HepG2 (cell line): ENCODE data around the gene SLC24A4. TPM values are rescaled to one million over a fixed set of nuclear protein-coding genes. Genes with fewer than 3 reads are reported as not detected.

ENCODE experiments used
- ATAC-seq: fragments of 200-7000 bp; cut with Tn5 transposase; 3 replicates; pipeline ENCODE4 v1.9.1; 2020; ENCODE audit warnings: mild to moderate bottlenecking, moderate library complexity
- BruUV-seq: library from RNA; stranded (reverse); fragments of 400-500 nt; replicated peaks from 2 replicates; lab custom pipeline; 2021; lab: Mats Ljungman, UMichigan
- CTCF ChIA-PET: fragments of 300-600 bp; formaldehyde crosslinking; extraction: SDS; loops from one replicate; lab custom pipeline; 2021; ENCODE audit warnings: low total read pairs, inconsistent platforms, low intra/inter-chr PET ratio; lab: Yijun Ruan, JAX
- POLR2A ChIA-PET: fragments of 350-600 bp; sonication (Branson Sonifier 250); formaldehyde crosslinking; loops from one replicate; lab custom pipeline; 2020; ENCODE audit warnings: antibody characterized with exemption, inconsistent platforms; lab: Yijun Ruan, JAX
- DNase-seq: peaks from one replicate; pipeline ENCODE4 v3.0.0-alpha.2; 2015; ENCODE audit warnings: low spot score
- FAIRE-seq: peaks from 3 replicates; lab custom pipeline; 2011; peaks lifted over from hg19 to GRCh38; lab: Jason Lieb, UNC
- H2AFZ ChIP-seq: one replicate; pipeline ENCODE4 v1.6.1; 2011; ENCODE audit warnings: low read length, inconsistent platforms
- H3K27ac ChIP-seq: fragments of 300-600 bp; 3 replicates; pipeline ENCODE4 v1.8.0; 2011; ENCODE audit warnings: mixed run types, mild to moderate bottlenecking, mixed read lengths, low read length, inconsistent platforms; ENCODE audit not compliant: insufficient read depth; ENCODE audit errors: extremely low read length
- H3K27me3 ChIP-seq, 2 experiments: fragments of 200-600 bp in 1 of 2; 2 replicates in 1 of 2; 3 replicates in 1 of 2; pipeline versions ENCODE4 v1.6.0 to v1.8.0; 2011; ENCODE audit warnings: low read length in 2 of 2, mild to moderate bottlenecking in 2 of 2, moderate library complexity in 2 of 2, inconsistent platforms in 1 of 2; ENCODE audit not compliant: insufficient read depth in 2 of 2, control insufficient read depth in 1 of 2
- H3K36me3 ChIP-seq, 2 experiments: fragments of 200-600 bp in 1 of 2; replicated peaks in 1 of 2; 2 replicates in 1 of 2; 3 replicates in 1 of 2; pipeline versions ENCODE4 v1.5.1 to v1.8.0; 2011; ENCODE audit warnings: low read length in 2 of 2, inconsistent platforms in 1 of 2; ENCODE audit not compliant: insufficient read depth in 2 of 2, control insufficient read depth in 1 of 2
- H3K4me1 ChIP-seq: 2 replicates; pipeline ENCODE4 v1.5.1; 2012; ENCODE audit warnings: low read length, inconsistent platforms; ENCODE audit not compliant: insufficient read depth
- H3K4me2 ChIP-seq: 2 replicates; pipeline ENCODE4 v1.6.0; 2011; ENCODE audit warnings: low read depth, low read length, inconsistent platforms
- H3K4me3 ChIP-seq, 3 experiments: fragments of 200-600 bp in 1 of 3; sonication (generic), shearing (Covaris generic) in 1 of 3; replicated peaks in 1 of 3; 2 replicates each; pipeline ENCODE4 v1.5.1; 2011 to 2016; ENCODE audit warnings: low read length in 3 of 3, inconsistent platforms in 2 of 3, low read depth in 2 of 3, mild to moderate bottlenecking in 2 of 3, control low read depth in 1 of 3, mixed read lengths in 1 of 3; ENCODE audit not compliant: insufficient read depth in 1 of 3
- H3K79me2 ChIP-seq: one replicate; pipeline ENCODE4 v1.6.1; 2011; ENCODE audit warnings: low read length, inconsistent platforms; ENCODE audit not compliant: insufficient read depth
- H3K9ac ChIP-seq: 2 replicates; pipeline ENCODE4 v1.6.0; 2011; ENCODE audit warnings: mild to moderate bottlenecking, low read depth, low read length, inconsistent platforms; ENCODE audit not compliant: insufficient read depth
- H3K9me3 ChIP-seq: 2 replicates; pipeline ENCODE4 v1.5.1; 2012; ENCODE audit warnings: mild to moderate bottlenecking, low read length
- H4K20me1 ChIP-seq: 2 replicates; pipeline ENCODE4 v1.6.0; 2011; ENCODE audit warnings: inconsistent platforms, mild to moderate bottlenecking, low read length, moderate library complexity; ENCODE audit not compliant: insufficient read depth
- ARHGAP35 ChIP-seq: sonication (generic); formaldehyde crosslinking; IDR thresholded peaks from 2 replicates; pipeline ENCODE4 v1.9.0; 2022; ENCODE audit warnings: mild to moderate bottlenecking, inconsistent platforms, moderate library complexity, missing genetic modification reagents, borderline replicate concordance
- ATF5 ChIP-seq: sonication (generic); formaldehyde crosslinking; IDR thresholded peaks from 2 replicates; pipeline ENCODE4 v1.4.0; 2020; ENCODE audit warnings: mild to moderate bottlenecking, low read depth, missing genetic modification reagents
- CCDC6 ChIP-seq: sonication (generic); formaldehyde crosslinking; IDR thresholded peaks from 2 replicates; pipeline ENCODE4 v1.8.1; 2022; ENCODE audit warnings: mild to moderate bottlenecking, missing genetic modification reagents, moderate library complexity
- FOXP1 ChIP-seq, 2 experiments: fragments of 450-650 bp in 1 of 2; IDR thresholded peaks; 2 replicates each; pipeline ENCODE4 v1.6.1; 2017 to 2018; ENCODE audit warnings: antibody characterized with exemption in 1 of 2
- NFIC ChIP-seq: IDR thresholded peaks from 2 replicates; pipeline ENCODE4 v1.6.1; 2012; ENCODE audit warnings: mild to moderate bottlenecking, low read length, inconsistent platforms
- PHF21A ChIP-seq: sonication (generic); formaldehyde crosslinking; IDR thresholded peaks from 2 replicates; pipeline ENCODE4 v1.5.0; 2020; ENCODE audit warnings: mild to moderate bottlenecking, missing genetic modification reagents
- PLRG1 ChIP-seq: fragments of 450-650 bp; conservative IDR thresholded peaks from 2 replicates; pipeline ENCODE4 v1.6.1; 2016
- REXO4 ChIP-seq: sonication (generic); formaldehyde crosslinking; IDR thresholded peaks from 2 replicates; pipeline ENCODE4 v1.8.0; 2022; ENCODE audit warnings: missing genetic modification reagents, mild to moderate bottlenecking, borderline replicate concordance
- SKI ChIP-seq: fragments of 450-650 bp; IDR thresholded peaks from one replicate; pipeline ENCODE4 v1.6.1; 2018; ENCODE audit warnings: mild to moderate bottlenecking; ENCODE audit not compliant: partially characterized antibody
- THYN1 ChIP-seq: sonication (generic); formaldehyde crosslinking; IDR thresholded peaks from 2 replicates; pipeline ENCODE4 v1.8.1; 2023; ENCODE audit warnings: low read depth, mild to moderate bottlenecking, moderate library complexity, missing genetic modification reagents, borderline replicate concordance
- ZBED4 ChIP-seq: sonication (generic); formaldehyde crosslinking; IDR thresholded peaks from 2 replicates; pipeline ENCODE4 v1.4.0; 2020; ENCODE audit warnings: missing genetic modification reagents, borderline replicate concordance
- ZFP1 ChIP-seq: IDR thresholded peaks from 2 replicates; pipeline ENCODE4 v1.6.1; 2016
- ZNF138 ChIP-seq: sonication (generic); formaldehyde crosslinking; IDR thresholded peaks from 2 replicates; pipeline ENCODE4 v1.5.0; 2020; ENCODE audit warnings: mild to moderate bottlenecking, low read depth, missing genetic modification reagents
- ZNF143 ChIP-seq: sonication (generic); formaldehyde crosslinking; IDR thresholded peaks from 2 replicates; pipeline ENCODE4 v1.4.0; 2020; ENCODE audit warnings: missing genetic modification reagents
- ZNF577 ChIP-seq: sonication (generic); formaldehyde crosslinking; IDR thresholded peaks from 2 replicates; pipeline ENCODE4 v1.4.0; 2020; ENCODE audit warnings: mild to moderate bottlenecking, low read depth, missing genetic modification reagents, borderline replicate concordance
- ZNF75D ChIP-seq: sonication (generic); formaldehyde crosslinking; IDR thresholded peaks from 2 replicates; pipeline ENCODE4 v1.8.1; 2023; ENCODE audit warnings: missing genetic modification reagents, mild to moderate bottlenecking, borderline replicate concordance
- ZNF792 ChIP-seq: IDR thresholded peaks from 2 replicates; pipeline ENCODE4 v1.6.1; 2016
- WGBS: methylation state at CpG from one replicate; pipeline ENCODE4 v1.1.6; 2017; ENCODE audit warnings: low lambda C conversion rate; 5-methylcytosine and 5-hydroxymethylcytosine counted together
- in situ Hi-C: cut with HindIII; loops from 2 replicates; pipeline ENCODE4 v1.10.0; 2017; ENCODE audit warnings: low pct_unique_long_range_greater_than_20kb; ENCODE audit not compliant: extremely low pct_ligation_motif_present
- intact Hi-C: fragments of 100-400 bp; cut with micrococcal nuclease; formaldehyde crosslinking; loops from one replicate; pipeline ENCODE4 v1.10.0; 2022; ENCODE audit not compliant: unreplicated experiment
- polyA plus RNA-seq, 8 experiments: library from polyadenylated mRNA; depleted of rRNA in 3 of 8; stranded (reverse) in 7 of 8; unstranded in 1 of 8; fragments of >200 nt; fragmentation: Illumina TruSeq in 4 of 8; extraction: Trizol in 4 of 8; gene quantifications; 2 replicates each; pipeline versions ENCODE4 v1.2.1 to v1.2.3, GENCODE V29; 2011 to 2016; ENCODE audit warnings: low read depth in 4 of 8, missing spikeins in 1 of 8, mixed read lengths in 1 of 8; ENCODE audit not compliant: insufficient read depth in 1 of 8
- total RNA-seq, 5 experiments: library from RNA; depleted of rRNA; stranded (reverse); fragments of >200 nt; fragmentation: Illumina TruSeq; extraction: Trizol; gene quantifications; 2 replicates each; pipeline ENCODE4 v1.2.3, GENCODE V29; 2016; ENCODE audit warnings: low read depth in 1 of 5

SLC24A4 gene
- total and polyA plus RNA-seq, 2 of the 13 experiments (the other 11 are each of a cell fraction or from before 2014, with no cell fraction given), result not detected

GRCh38 chr14:92372230-92372629 is 49.3 kb downstream of the SLC24A4 start:
- FAIRE-seq (no peak), DNase-seq (no peak), ATAC-seq (no peak)
- Histone ChIP-seq H3K36me3 (no peaks in the 10 kb centered on the region), H3K4me3 (no peak overlapping the region), H3K27me3 (peaks cover 3 to 27% of the 10 kb centered on the region in 2 experiments; a peak in 3 of 5 replicates), H3K9me3 (no peaks in the 10 kb centered on the region), H3K27ac (no peak overlapping the region), H3K79me2 (no peaks in the 10 kb centered on the region), H3K9ac (no peak overlapping the region), H2AFZ (no peak overlapping the region), H4K20me1 (no peaks in the 10 kb centered on the region), H3K4me2 (no peak overlapping the region), H3K4me1 (no peaks in the 10 kb centered on the region)
- ChIA-PET POLR2A (no interaction called here), CTCF (no interaction called here)
- no CpG with 5 or more reads among the region's 2 CpGs for WGBS
- TF ChIP-seq REXO4, result no peak
- TF ChIP-seq PHF21A (CRISPR knock-in tag), result no peak
- no peak for TF ChIP-seq ZBED4 (CRISPR knock-in tag)
- in situ Hi-C loops (no loop called here), intact Hi-C loops (no loop called here)
- BruUV-seq, result no TSS peak

GRCh38 chr14:92373336-92373735 is 50.4 kb downstream of the SLC24A4 start:
- no TSS peak for BruUV-seq
- Histone ChIP-seq H3K27ac (no peak overlapping the region), H3K36me3 (no peaks in the 10 kb centered on the region), H4K20me1 (no peaks in the 10 kb centered on the region), H3K79me2 (no peaks in the 10 kb centered on the region), H3K4me3 (no peak overlapping the region), H3K4me2 (no peak overlapping the region), H3K9me3 (no peaks in the 10 kb centered on the region), H3K9ac (no peak overlapping the region), H2AFZ (no peak overlapping the region), H3K4me1 (no peaks in the 10 kb centered on the region), H3K27me3 (peaks cover 3 to 26% of the 10 kb centered on the region in 2 experiments; a peak in 2 of 5 replicates)
- CTCF ChIA-PET, result no interaction called here
- ATAC-seq (no peak), FAIRE-seq (no peak), DNase-seq (no peak)
- in situ Hi-C loops, result no loop called here
- 49% methylated on average over 7 of the region's 7 CpGs for WGBS
- intact Hi-C loops, result no loop called here
- POLR2A ChIA-PET, result no interaction called here
- no peak for TF ChIP-seq ARHGAP35 (CRISPR knock-in tag)
- TF ChIP-seq THYN1 (CRISPR knock-in tag), result no peak
- TF ChIP-seq ZNF143 (CRISPR knock-in tag), result no peak
- no peak for TF ChIP-seq ZNF75D (CRISPR knock-in tag)
- no peak for TF ChIP-seq ZFP1
- TF ChIP-seq ZNF577, result no peak
- TF ChIP-seq PLRG1, result no peak
- no peak for TF ChIP-seq PHF21A (CRISPR knock-in tag)
- no peak for TF ChIP-seq FOXP1 (IDR thresholded peaks at IDR 0.05)
- no peak for TF ChIP-seq FOXP1 (CRISPR knock-in tag; IDR thresholded peaks at IDR 0.05)
- TF ChIP-seq ATF5 (CRISPR knock-in tag), result no peak
- no peak for TF ChIP-seq SKI
- no peak for TF ChIP-seq CCDC6 (CRISPR knock-in tag)
- no peak for TF ChIP-seq ZNF792
- no peak for TF ChIP-seq NFIC
- TF ChIP-seq ZNF138, result no peak
